HG02884 (cell line): ENCODE data around the gene FBXO3.

ENCODE experiments used
- ATAC-seq: cut with Tn5 transposase; IDR thresholded peaks from one replicate; pipeline ENCODE4 v1.9.1; 2021; ENCODE audit warnings: mild to moderate bottlenecking, moderate library complexity; ENCODE audit not compliant: unreplicated experiment

The FBXO3 gene

DNA sequence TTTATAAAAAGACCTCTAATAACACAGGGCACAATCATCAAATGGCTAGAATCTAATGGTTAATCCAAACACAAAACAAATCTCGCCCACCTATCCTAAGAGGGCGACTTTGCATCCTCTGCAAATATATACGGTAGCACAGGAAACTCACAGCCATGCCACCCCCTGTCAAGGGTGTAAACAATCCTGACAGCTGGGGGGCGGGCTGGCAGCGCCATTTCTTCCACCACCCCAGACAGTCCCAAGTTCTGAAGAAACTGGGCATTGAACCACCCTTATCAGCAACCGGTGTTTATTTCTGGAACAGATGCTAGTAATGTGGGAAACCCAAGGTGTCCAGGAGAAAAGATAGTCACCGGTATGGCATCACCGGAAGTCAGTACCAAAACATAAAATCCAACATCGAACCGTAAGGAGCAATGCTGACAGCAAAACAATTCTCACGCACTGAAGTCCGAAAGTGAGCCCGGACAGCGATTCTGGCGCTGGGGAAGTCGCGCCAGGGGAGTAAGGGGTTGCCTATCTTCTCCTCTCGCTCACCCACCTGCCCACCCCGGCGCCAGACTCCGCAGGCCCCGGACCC lies 825 bp downstream of the FBXO3 start:
- peak; percentile 5 for ATAC-seq

DNA sequence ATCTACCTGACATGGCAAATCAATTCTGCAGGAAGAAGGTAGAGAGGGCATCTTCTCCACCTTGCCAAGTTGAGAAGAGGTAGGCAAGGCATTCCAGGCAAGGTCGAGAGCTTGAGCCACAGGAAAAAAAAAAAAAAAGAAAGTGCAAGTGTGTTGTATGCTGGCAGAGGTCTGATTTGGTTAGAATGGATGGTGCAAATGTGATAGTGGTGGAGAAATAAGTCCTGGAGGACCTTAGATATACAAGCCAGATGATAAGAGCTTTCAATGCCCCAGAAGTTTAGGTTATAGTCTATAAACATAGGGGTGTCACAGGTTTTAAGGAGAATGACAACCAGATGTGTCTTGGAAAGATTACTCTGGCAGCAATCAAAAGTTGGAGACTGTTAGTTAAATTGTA lies 1.4 kb downstream of the FBXO3 start:
- ATAC-seq: no peak

DNA sequence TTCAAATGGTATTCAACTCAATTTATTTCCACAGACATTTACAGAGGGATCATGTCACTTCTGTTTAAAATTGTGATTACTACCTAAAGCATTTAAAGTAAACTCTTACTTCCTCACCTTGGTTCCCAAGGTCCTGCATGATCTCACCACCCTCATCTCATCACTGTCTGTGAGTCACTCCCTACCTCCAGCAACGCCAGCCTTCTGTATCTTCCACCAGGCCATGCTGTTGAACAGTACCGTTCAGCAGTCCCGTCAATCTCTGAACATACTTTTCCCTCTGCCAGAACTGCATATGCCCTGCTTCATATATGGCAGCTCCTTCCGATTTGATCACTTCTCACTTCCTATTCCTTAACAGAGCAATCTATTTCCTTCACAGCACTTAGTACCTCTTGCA lies 2.0 kb downstream of the FBXO3 start:
- no peak for ATAC-seq

DNA sequence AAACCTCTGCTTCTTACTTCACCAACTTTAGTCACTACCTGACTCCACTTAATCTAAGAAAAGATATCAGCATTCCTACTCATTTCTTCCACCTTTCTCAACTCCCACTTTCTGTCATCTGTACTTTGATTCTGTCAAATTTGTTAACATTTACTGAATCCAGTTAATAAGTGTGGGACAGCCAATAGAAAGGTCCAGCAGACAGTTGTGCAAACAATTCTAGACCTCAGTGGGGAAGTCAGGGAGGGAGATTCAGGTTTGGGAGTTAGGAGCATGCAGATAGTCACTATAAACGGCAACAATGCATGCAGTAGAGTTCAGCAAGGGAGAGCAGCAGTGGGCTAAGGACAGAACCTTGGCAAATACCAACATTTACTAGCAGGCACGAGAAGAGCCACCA lies 4.1 kb downstream of the FBXO3 start:
- ATAC-seq: no peak

DNA sequence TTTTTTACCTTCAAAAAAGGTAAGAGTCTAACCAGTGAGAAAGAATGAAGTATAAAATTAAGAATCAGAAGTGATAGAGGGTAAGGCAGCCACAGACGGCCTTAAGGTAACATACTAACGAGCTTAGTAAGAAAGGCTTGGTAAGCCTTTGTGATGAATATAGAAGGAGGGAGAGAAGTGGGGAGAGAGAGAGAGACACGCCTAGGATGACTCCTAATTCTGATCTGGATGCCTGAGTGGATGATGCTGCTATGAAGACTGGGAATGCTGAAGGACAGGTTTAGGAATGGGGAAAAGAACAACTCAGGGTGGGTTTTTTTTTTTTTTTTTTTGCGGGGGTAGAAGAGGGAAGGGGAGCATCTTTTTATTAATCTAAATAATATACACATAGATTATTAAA lies 4.8 kb downstream of the FBXO3 start:
- ATAC-seq: no peak

DNA sequence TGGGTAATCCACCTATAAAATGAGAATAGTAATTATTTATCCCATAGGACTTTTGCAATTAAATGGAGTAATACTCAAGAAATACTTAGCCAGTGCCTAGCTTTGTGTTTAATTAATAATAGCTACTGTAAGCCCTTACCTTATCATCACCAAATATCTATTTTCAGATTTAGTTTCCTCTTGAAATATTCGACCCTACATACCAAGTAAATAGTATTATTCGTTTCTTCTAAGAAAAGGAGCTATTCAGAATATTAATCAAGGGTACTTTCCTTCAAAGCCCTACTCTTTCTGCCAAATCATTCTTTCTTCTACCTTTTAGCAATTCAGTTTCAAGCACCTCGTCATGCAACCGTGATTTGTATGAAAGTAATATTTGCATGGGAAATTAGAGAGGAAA lies 6.7 kb downstream of the FBXO3 start:
- ATAC-seq: no peak

DNA sequence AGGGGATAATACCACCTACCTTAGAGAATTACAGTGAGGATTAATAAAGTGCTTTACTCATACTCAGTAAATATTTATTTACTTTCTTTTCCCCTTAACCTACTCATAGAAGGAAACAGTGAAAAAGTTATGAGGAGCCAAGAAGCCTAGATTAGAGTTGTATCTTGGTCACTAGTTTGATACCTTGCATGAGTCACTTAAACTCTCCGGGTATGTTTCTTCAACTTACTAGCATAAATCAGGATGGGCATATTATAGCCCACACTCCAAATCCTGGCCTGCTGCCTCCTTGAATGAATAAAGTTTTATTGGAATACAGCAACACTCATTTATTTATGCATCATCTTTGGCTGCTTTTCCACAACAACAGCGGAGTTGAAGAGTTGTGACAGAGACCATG lies 8.2 kb downstream of the FBXO3 start:
- ATAC-seq: no peak

DNA sequence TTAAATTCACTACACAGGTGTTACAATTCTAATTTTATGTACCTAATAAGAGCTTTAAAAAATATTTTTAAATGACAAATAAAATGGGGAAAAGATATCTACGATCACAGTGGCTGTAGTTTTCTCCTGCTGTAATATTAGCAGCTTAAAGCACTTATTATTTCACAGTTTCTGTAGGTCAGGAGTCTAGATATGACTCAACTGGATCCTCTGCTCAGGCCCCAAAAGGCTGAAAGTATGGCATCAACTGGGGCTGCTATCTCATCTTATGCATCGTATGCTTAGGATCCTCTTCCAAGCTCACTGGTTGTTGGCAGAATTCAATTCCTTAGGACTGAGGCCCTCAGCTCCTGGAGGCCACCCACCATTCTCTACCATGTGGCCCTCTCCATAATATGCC lies 12.8 kb downstream of the FBXO3 start:
- ATAC-seq: peak; percentile 96

DNA sequence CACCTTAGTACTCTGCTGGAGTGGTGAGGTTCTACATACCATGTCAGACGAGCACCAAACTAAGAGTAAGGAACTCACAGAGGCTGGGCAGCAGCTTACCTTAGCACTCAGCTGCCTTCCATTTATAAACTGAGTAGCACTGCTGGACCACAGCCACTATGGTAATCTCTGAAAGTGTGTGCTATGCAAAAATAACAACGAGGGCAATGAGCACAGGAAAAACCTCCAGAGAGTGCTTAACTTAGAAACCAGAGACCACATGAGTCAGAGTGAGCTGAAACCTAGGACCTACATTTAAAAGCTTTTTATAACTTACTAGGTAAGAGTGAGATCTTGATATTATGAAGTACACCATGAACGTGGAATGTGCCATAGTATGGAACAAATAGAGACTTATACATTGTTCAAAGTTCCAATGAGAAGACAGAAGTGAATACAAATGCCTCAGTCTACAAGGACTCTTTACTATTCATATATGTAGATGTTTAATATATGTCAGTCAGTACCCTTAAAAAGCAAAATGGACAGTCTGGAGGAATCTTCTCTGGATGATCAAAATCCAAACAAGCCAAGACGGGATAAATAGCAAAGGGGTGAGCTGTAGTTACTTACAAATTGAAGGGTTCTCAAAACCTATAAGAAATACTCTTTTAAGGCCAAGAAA lies 20.9 kb downstream of the FBXO3 start:
- peak; percentile 99 for ATAC-seq

DNA sequence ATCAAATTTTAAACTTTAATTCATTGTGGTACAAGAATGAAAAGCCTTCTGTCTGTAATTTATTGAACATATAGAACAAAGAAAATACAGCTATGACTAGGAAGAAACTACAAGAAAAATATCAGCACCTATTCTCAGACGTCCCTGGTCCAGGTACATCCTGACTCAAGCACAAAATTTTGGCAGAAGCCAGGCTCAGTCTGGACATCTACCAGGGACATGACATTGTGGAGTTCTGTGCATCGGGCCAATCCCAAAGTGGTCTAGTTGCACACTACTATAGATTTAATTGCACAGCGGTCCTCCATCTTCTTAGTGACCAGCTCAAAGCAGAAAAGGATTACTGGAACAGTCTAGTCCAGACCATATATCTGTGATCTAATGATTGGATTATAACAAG lies 22.4 kb downstream of the FBXO3 start:
- no peak for ATAC-seq

DNA sequence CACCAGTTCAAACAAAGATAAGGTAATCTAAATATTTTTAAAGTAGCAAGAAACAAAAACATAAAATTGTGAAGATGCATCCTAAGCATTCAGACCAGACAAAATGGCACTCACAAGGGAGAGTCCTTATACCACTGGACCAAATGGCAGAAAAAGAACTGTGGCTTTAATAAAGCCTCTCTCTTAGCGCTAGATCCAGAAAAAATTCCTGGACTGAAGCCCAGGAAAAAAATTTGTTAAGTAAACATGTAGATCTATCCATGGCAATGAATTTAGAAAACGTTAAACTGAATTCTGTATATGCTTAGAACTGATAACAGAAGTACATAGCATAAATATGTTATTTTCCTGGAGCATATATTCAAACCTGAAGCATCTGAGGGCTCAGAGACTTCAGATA lies 26.3 kb downstream of the FBXO3 start:
- ATAC-seq: no peak

DNA sequence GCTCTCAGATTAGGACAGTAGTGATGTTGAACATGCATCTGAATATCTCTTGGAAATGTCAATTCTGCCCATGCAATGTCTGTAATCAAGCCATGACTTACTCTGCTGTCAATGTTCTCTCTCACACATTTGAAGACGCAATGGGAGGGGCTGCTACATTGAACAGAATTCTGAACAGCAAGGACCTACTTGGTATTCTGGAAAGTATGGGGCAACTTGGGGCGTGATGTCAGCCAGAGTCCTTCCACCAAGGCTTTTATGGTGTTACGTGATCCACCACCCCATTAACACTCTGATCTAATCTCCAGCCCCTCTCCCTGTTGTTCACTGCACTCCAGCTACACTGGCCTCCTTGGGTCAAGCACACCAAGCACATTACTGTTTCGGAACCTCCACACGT lies 31.0 kb downstream of the FBXO3 start:
- ATAC-seq: no peak

DNA sequence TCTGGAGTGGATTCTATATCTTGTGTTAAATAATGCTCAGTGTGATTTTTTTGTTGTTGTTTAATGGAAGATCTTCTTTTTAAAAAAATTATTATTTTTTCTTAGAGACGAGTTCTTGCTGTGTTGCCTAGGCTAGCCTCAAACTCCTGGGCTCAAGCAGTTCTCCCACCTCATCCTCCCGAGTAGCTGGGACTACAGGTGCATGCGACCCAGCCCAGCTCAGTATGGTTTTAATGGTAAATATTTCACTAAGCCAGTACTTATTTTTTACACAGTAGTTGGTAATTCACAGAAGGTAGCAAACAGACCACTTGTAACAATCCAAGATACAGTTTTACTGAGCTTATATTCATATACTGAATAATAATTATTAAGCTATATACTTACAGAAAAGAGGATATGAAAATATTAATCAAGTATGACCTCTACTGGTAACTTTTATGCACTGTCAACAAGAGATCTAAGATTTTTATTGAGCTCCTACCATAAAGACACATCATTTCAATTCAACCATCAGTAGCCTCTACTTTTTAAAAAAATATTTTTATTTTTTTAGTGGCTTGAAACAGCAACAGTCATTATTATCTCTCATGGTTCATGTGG lies 32.0 kb downstream of the FBXO3 start:
- no peak for ATAC-seq

DNA sequence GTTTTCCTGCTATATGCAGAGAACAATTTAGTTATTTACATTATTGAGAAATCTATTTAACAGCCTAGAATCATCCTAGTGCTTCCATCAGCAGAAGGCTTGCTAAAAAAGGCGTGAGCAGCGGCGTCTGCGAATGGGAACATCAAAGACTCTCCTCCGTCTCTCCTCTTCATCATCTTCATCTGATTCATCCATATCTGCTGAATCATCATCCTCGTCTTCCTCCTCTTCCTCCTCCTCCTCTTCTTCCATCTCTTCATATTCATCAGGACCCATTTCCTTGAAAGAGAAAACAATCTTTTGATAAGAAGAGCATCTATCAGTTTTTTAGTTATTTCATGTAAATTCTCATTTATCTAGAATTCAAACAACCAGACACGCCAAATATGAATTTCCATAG lies 32.5 kb downstream of the FBXO3 start:
- no peak for ATAC-seq

DNA sequence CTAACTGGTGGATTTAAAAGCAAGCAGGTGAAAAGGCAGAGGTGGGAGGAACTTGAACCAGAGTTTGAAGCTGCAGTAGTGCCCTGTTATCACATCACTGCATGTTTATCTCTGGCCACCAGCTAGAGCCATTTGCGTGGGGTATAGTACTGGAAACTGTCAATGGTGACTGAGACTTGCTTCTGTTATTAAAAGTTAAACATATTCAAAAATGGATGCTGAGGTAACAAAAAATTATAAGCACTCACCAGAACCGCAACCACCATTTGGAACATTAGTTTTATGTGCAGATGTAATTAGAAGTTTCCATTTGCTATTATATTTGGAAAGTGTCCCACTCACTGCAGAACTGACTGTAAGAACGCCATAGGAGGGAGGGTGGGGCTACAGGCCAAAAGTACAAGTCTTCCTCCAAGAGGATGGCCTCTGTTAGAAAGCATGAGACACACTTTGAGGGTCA lies 36.9 kb downstream of the FBXO3 start:
- no peak for ATAC-seq

DNA sequence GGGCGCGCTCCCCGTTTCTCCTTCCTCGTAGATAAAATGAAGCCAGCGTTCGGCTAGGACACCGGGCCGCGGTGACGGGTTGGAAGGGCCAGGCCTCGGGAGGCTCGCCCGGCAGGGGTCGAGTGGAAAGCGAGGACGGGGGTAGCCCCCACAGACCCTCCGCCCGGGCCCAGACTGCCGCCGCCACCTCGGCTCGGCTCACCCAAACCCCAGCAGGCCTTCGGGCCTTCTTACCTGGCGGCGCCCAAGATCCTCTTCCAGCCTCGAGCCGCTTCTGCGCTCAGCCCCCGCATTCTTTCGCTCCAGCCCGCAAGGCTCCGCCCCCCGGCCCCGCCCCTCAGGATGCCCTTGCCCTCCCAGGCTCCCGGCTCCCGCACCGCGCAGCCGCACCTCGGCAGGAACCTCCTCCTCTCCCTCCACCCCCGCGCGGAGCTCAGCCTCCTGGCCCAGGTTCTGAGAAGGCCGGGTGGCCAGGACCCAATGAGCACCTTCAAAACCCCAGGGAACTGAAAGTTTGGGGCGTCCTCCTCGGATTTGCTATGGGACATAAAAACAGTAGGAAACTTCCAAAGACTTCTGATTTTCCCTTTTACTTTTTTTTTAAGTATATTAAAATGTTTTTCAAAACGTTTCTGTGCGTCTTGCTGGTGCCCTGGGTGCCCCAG lies 38.0 kb downstream of the FBXO3 start, which contains the start of gene CD59:
TSS of gene CD59 (minus strand) at position 276 of the 665 bp plus-strand sequence. CDS start 13,978 bp downstream, outside the sequence.
- peak; percentile 46 for ATAC-seq

DNA sequence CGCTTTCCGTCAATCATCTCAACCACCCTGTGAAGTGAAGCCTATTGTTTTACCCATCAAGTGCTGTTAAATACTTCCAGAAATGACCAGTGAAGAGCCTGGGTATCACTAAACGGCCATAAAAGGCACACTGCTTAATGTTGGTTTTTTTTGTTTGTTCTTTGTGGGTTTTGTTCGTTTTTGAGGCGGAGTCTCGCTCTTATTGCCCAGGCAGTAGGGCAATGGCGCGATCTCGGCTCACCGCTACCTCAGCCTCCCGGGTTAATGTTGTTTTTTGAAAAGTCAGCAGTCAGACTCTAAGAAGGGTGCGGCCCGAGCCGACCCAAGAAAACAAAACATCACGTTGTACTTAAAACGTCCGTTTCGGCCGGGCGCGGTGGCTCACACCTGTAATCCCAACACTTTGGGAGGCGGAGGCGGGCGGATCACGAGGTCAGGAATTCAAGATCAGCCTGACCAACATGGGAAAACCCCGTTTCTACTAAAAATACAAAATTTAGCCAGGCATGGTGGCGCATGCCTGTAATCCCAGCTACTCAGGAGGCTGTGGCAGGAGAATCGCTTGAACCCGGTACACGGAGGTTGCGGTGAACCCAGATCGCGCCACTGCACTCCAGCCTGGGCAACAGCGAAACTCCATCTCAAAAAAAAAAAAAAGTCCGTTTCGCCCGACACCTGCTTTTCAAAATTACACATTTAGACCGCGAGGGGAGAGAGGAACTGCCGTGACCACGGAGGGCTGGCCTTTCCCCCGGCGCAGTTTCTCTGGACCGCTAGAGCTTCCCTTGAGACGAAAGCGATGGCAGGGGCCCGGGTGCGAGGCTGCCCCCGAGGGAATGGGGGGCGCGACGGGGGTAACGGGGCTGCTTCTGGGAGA lies 38.8 kb downstream of the FBXO3 start:
- ATAC-seq: peak; percentile 51

DNA sequence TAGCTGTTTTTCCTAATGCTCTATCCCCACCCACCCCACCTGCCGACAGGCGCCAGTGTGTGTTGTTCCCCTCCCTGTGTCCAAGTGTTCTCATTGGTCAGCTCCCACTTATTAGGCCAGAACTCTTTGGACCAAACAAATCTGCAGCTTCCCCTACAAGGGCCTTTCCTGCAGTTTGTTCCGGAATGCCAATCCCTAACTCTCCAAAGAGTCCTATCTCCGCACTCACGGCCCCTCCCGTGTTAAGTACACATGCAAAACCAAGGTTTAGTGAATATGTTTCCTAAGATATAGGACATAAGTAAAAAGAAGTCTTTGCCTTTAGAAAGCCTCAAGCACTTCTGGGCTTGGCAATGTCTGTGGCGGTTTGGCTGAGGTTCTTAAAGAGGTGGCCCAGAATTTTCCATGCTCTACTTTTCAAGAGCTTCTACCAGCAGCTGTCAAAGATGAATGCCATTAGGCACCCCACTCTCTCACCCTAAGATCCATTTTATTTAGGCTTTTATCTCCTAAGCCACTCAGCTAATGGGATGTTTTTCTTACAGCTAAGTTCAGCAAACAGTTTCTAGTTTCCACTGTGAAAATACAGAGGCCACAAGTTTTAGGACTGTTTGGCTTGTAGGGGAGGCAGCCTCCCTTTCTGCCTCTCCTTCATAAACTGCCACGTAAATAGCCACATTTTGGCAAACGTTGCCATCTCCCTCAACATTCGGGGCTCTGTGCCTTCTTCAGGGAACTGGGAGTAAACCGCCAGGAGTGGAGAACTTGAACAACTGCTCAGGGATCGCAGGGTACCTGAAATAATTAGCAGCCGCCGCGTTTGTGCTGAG lies 39.7 kb downstream of the FBXO3 start:
- no peak for ATAC-seq

DNA sequence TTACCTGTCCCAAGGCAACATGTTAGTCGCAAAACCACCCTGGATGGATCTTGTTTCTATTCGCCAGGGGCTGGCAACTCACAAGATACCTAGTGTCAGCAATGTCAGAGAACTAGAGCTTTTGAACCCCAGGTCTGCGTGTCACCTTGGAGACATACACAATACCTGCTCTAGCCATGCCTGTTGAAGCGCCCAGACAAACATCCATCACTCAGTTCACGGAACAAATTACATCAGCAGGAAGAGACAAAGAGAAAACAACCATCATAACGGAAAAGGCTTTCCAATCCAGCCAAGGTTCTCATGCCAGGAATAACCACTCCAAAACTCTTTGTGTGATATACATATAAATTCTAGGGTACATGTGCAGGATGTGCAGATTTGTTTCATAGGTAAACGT lies 40.3 kb downstream of the FBXO3 start:
- ATAC-seq: no peak
